Measurements from ENCODE around the gene CTNNA2.
"Not testable (repeated sequence)": the region's sequence is repeated elsewhere in the genome, so short reads cannot be mapped to it uniquely, and the experiment has no call there.

The CTNNA2 gene

GRCh38 chr2:80112790-80113189 is 599.9 kb downstream of the CTNNA2 start:
- DNase-seq = no peak

GRCh38 chr2:80113399-80113798 is 600.5 kb downstream of the CTNNA2 start:
- DNase-seq = no peak

- no peak for DNase-seq
Observed at GRCh38 chr2:80114812-80115211, 602.0 kb downstream of the CTNNA2 start.

GRCh38 chr2:80117401-80117800 is 604.5 kb downstream of the CTNNA2 start:
- no peak for DNase-seq

- no peak for DNase-seq
Observed at GRCh38 chr2:80120866-80121265, 608.0 kb downstream of the CTNNA2 start.

- DNase-seq = no peak
Observed at GRCh38 chr2:80122675-80123074, 609.8 kb downstream of the CTNNA2 start.

- DNase-seq = no peak
Observed at GRCh38 chr2:80126596-80127189, 613.8 kb downstream of the CTNNA2 start.

- no peak for DNase-seq
Observed at GRCh38 chr2:80128080-80128479, 615.2 kb downstream of the CTNNA2 start.

GRCh38 chr2:80132281-80132680 is 619.4 kb downstream of the CTNNA2 start:
- no peak for DNase-seq

GRCh38 chr2:80135001-80135400 is 622.1 kb downstream of the CTNNA2 start:
- DNase-seq = no peak

GRCh38 chr2:80136338-80136737 is 623.5 kb downstream of the CTNNA2 start:
- no peak for DNase-seq

GRCh38 chr2:80139001-80139400 is 626.1 kb downstream of the CTNNA2 start:
- DNase-seq = no peak

GRCh38 chr2:80141007-80141726 is 628.3 kb downstream of the CTNNA2 start:
- no peak for DNase-seq

- DNase-seq = no peak
Observed at GRCh38 chr2:80145499-80145898, 632.6 kb downstream of the CTNNA2 start.

GRCh38 chr2:80146757-80147156 is 633.9 kb downstream of the CTNNA2 start:
- DNase-seq = not testable (repeated sequence)

- no peak for DNase-seq
Observed at GRCh38 chr2:80147690-80148089, 634.8 kb downstream of the CTNNA2 start.

- no peak for DNase-seq
Observed at GRCh38 chr2:80148906-80149305, 636.1 kb downstream of the CTNNA2 start.

- DNase-seq = no peak
Observed at GRCh38 chr2:80149991-80150390, 637.1 kb downstream of the CTNNA2 start.

- no peak for DNase-seq
Observed at GRCh38 chr2:80151248-80151647, 638.4 kb downstream of the CTNNA2 start.

GRCh38 chr2:80151651-80152050 is 638.8 kb downstream of the CTNNA2 start:
- DNase-seq = no peak

- no peak for DNase-seq
Observed at GRCh38 chr2:80153151-80153550, 640.3 kb downstream of the CTNNA2 start.

GRCh38 chr2:80153768-80154167 is 640.9 kb downstream of the CTNNA2 start:
- DNase-seq = no peak

- DNase-seq = no peak
Observed at GRCh38 chr2:80154231-80154915, 641.5 kb downstream of the CTNNA2 start.

- DNase-seq = no peak
Observed at GRCh38 chr2:80164375-80164774, 651.5 kb downstream of the CTNNA2 start.
